H9 (cell line): Measurements from ENCODE around the gene RCHY1. TPM values are rescaled to one million over a fixed set of nuclear protein-coding genes. Genes with fewer than 3 reads are reported as not detected.
A peak's percentile ranks its signal among the peaks of the same experiment; 100 is the strongest.

Source experiments
- DNase-seq: peaks from one replicate; pipeline ENCODE4 v3.0.0-alpha.2; 2017
- H2AFZ ChIP-seq: one replicate; pipeline ENCODE4 v1.6.1; 2013; ENCODE audit warnings: mild to moderate bottlenecking, low read length, control low read depth, moderate library complexity
- H2AK5ac ChIP-seq: 2 replicates; pipeline ENCODE4 v1.6.1; 2013; ENCODE audit warnings: low read length, control low read depth, mixed read lengths; ENCODE audit not compliant: insufficient read length
- H2BK120ac ChIP-seq: one replicate; pipeline ENCODE4 v1.6.1; 2013; ENCODE audit warnings: low read depth, mild to moderate bottlenecking, low read length, control low read depth, inconsistent platforms; ENCODE audit not compliant: poor library complexity, severe bottlenecking
- H2BK12ac ChIP-seq: 2 replicates; pipeline ENCODE4 v1.6.1; 2013; ENCODE audit warnings: low read length, control low read depth, mixed read lengths, low read depth; ENCODE audit not compliant: insufficient read length
- H2BK15ac ChIP-seq: 2 replicates; pipeline ENCODE4 v1.6.1; 2013; ENCODE audit warnings: low read depth, low read length, control low read depth
- H2BK20ac ChIP-seq: one replicate; pipeline ENCODE4 v1.6.1; 2013; ENCODE audit warnings: low read depth, mild to moderate bottlenecking, low read length, control low read depth, inconsistent platforms; ENCODE audit not compliant: poor library complexity, severe bottlenecking
- H2BK5ac ChIP-seq: 2 replicates; pipeline ENCODE4 v1.6.1; 2013; ENCODE audit warnings: low read length, control low read depth, mixed read lengths; ENCODE audit not compliant: insufficient read length
- H3K14ac ChIP-seq: 2 replicates; pipeline ENCODE4 v1.6.1; 2013; ENCODE audit warnings: low read length, control low read depth; ENCODE audit not compliant: insufficient read depth
- H3K18ac ChIP-seq: 2 replicates; pipeline ENCODE4 v1.6.1; 2013; ENCODE audit warnings: low read depth, mild to moderate bottlenecking, mixed read lengths, low read length, control low read depth; ENCODE audit not compliant: insufficient read length
- H3K23ac ChIP-seq: 2 replicates; pipeline ENCODE4 v1.6.1; 2013; ENCODE audit warnings: low read length, control low read depth, mixed read lengths, low read depth; ENCODE audit not compliant: insufficient read length
- H3K23me2 ChIP-seq: 2 replicates; pipeline ENCODE4 v1.6.1; 2013; ENCODE audit warnings: low read depth, mild to moderate bottlenecking, mixed read lengths, low read length, control low read depth; ENCODE audit not compliant: insufficient read length, poor library complexity, severe bottlenecking
- H3K27ac ChIP-seq: 2 replicates; pipeline ENCODE4 v1.5.1; 2013; ENCODE audit warnings: low read length, control low read depth, mixed read lengths, low read depth; ENCODE audit not compliant: insufficient read length
- H3K27me3 ChIP-seq: 2 replicates; pipeline ENCODE4 v1.6.1; 2013; ENCODE audit warnings: low read length, control low read depth, inconsistent platforms; ENCODE audit not compliant: insufficient read depth
- H3K4ac ChIP-seq: 2 replicates; pipeline ENCODE4 v1.6.1; 2013; ENCODE audit warnings: low read depth, mild to moderate bottlenecking, control low read depth, inconsistent platforms, low read length, moderate library complexity
- H3K4me1 ChIP-seq: 2 replicates; pipeline ENCODE4 v1.6.1; 2013; ENCODE audit warnings: low read length, control low read depth, inconsistent platforms; ENCODE audit not compliant: insufficient read depth
- H3K4me2 ChIP-seq: 2 replicates; pipeline ENCODE4 v1.6.1; 2013; ENCODE audit warnings: low read length, control low read depth, mixed read lengths; ENCODE audit not compliant: insufficient read length, insufficient read depth
- H3K56ac ChIP-seq: 2 replicates; pipeline ENCODE4 v1.6.1; 2013; ENCODE audit warnings: low read depth, mild to moderate bottlenecking, mixed read lengths, low read length, control low read depth; ENCODE audit not compliant: insufficient read length
- H3K79me1 ChIP-seq: 2 replicates; pipeline ENCODE4 v1.6.1; 2013; ENCODE audit warnings: low read depth, mild to moderate bottlenecking, moderate library complexity, low read length, control low read depth, inconsistent platforms; ENCODE audit not compliant: insufficient read depth, poor library complexity, severe bottlenecking
- H3K79me2 ChIP-seq: 2 replicates; pipeline ENCODE4 v1.6.1; 2013; ENCODE audit warnings: low read length, control low read depth, inconsistent platforms; ENCODE audit not compliant: insufficient read depth
- H3K9ac ChIP-seq: 2 replicates; pipeline ENCODE4 v1.6.1; 2013; ENCODE audit warnings: low read length, control low read depth, mixed read lengths; ENCODE audit not compliant: insufficient read length; ENCODE audit errors: extremely low read depth
- H3K9me3 ChIP-seq: one replicate; pipeline ENCODE4 v1.6.1; 2013; ENCODE audit warnings: low read depth, low read length, inconsistent platforms; ENCODE audit not compliant: control insufficient read depth
- H3T11ph ChIP-seq: one replicate; pipeline ENCODE4 v1.6.1; 2013; ENCODE audit warnings: mild to moderate bottlenecking, low read length, control low read depth, inconsistent platforms
- H4K20me1 ChIP-seq: one replicate; pipeline ENCODE4 v1.6.1; 2013; ENCODE audit not compliant: control insufficient read depth, insufficient read length, insufficient read depth
- H4K5ac ChIP-seq: 2 replicates; pipeline ENCODE4 v1.6.1; 2013; ENCODE audit warnings: low read depth, mild to moderate bottlenecking, mixed read lengths, low read length, control low read depth; ENCODE audit not compliant: insufficient read length
- H4K8ac ChIP-seq: replicated peaks from 2 replicates; pipeline ENCODE4 v1.6.1; 2013; ENCODE audit warnings: low read length, control low read depth, mixed read lengths, low read depth; ENCODE audit not compliant: insufficient read length
- H4K91ac ChIP-seq: 2 replicates; pipeline ENCODE4 v1.6.1; 2013; ENCODE audit warnings: low read depth, mild to moderate bottlenecking, moderate library complexity, mixed read lengths, low read length, control low read depth; ENCODE audit not compliant: insufficient read length
- H3K27ac Mint-ChIP-seq, 3 experiments: 2 replicates in 2 of 3; 3 replicates in 1 of 3; pipeline ENCODE4 v1.8.0; 2020 to 2021; ENCODE audit warnings: mixed read lengths in 3 of 3, mild to moderate bottlenecking in 1 of 3, moderate library complexity in 1 of 3
- H3K27me3 Mint-ChIP-seq: 2 replicates; pipeline ENCODE4 v1.8.0; 2021; ENCODE audit warnings: low read depth, mild to moderate bottlenecking, moderate library complexity, mixed read lengths
- H3K36me3 Mint-ChIP-seq, 3 experiments: 2 replicates in 2 of 3; 3 replicates in 1 of 3; pipeline ENCODE4 v1.8.0; 2020 to 2021; ENCODE audit warnings: low read depth in 3 of 3, mixed read lengths in 3 of 3; ENCODE audit not compliant: insufficient read depth in 1 of 3
- H3K4me1 Mint-ChIP-seq, 2 experiments: 2 replicates each; pipeline ENCODE4 v1.8.0; 2020; ENCODE audit warnings: mixed read lengths in 2 of 2
- H3K4me3 Mint-ChIP-seq, 2 experiments: 2 replicates in 1 of 2; 3 replicates in 1 of 2; pipeline ENCODE4 v1.8.0; 2020 to 2021; ENCODE audit warnings: mild to moderate bottlenecking in 2 of 2, mixed read lengths in 2 of 2, moderate library complexity in 1 of 2
- H3K9me3 Mint-ChIP-seq, 2 experiments: 2 replicates in 1 of 2; 3 replicates in 1 of 2; pipeline ENCODE4 v1.8.0; 2020; ENCODE audit warnings: mild to moderate bottlenecking in 2 of 2, mixed read lengths in 2 of 2, moderate library complexity in 1 of 2
- CTCF ChIP-seq: fragments of 200-600 bp; sonication (generic); conservative IDR thresholded peaks from 3 replicates; pipeline ENCODE4 v1.8.0; 2021; ENCODE audit warnings: antibody characterized with exemption, mild to moderate bottlenecking
- WGBS: extraction: QIAGEN DNeasy Blood & Tissue Kit; methylation state at CpG from one replicate; pipeline ENCODE4 v1.1.7; 2013; ENCODE audit warnings: missing lambda C conversion rate, low lambda C conversion rate, mixed read lengths; ENCODE audit not compliant: insufficient read length; ENCODE audit errors: extremely low coverage; 5-methylcytosine and 5-hydroxymethylcytosine counted together
- total RNA-seq: library from RNA; stranded (reverse); gene quantifications from 2 replicates; pipeline ENCODE4 v1.2.1, GENCODE V29; 2021

RCHY1 gene
- total RNA-seq, 1 experiment from 2014 or later: 47.9 TPM

GRCh38 chr4:75514949-75515612 is 878 bp upstream of the RCHY1 start:
- H3K27ac Mint-ChIP-seq: peak overlapping the region; percentile 21 to 88 (median 34)
- Histone ChIP-seq H4K5ac (no peak overlapping the region), H2BK5ac (no peak overlapping the region), H2BK15ac (no peak overlapping the region), H4K8ac (no peak overlapping the region), H2BK20ac (no peak overlapping the region), H3K23ac (no peak overlapping the region), H4K91ac (no peak overlapping the region), H3K27me3 (no peaks in the 10 kb centered on the region), H3K79me2 (peaks cover 7% of the 10 kb centered on the region; the same call in 1 of the 2 replicates), H3K4me1 (peaks cover 8% of the 10 kb centered on the region), H2BK120ac (no peak overlapping the region), H3K56ac (no peak overlapping the region), H3K4me2 (peak overlapping the region; percentile 96), H3K79me1 (no peaks in the 10 kb centered on the region), H3K23me2 (peaks cover 13% of the 10 kb centered on the region), H3K9me3 (no peaks in the 10 kb centered on the region), H4K20me1 (peaks cover 4% of the 10 kb centered on the region), H2BK12ac (no peak overlapping the region), H3K18ac (no peak overlapping the region), H3K9ac (peak overlapping the region; percentile 78), H3K14ac (no peak overlapping the region), H3T11ph (no peak overlapping the region), H2AFZ (no peak overlapping the region), H3K4ac (no peak overlapping the region), H2AK5ac (no peak overlapping the region), H3K27ac (peak overlapping the region; percentile 28)
- TF ChIP-seq CTCF: no peak
- peaks cover 13% of the 10 kb centered on the region in 2 experiments for H3K4me1 Mint-ChIP-seq
- H3K9me3 Mint-ChIP-seq: peaks cover 0 to 2% of the 10 kb centered on the region in 2 experiments; a peak in 1 of 5 replicates
- no peaks in the 10 kb centered on the region for H3K27me3 Mint-ChIP-seq
- peaks cover 13 to 44% (median 33%) of the 10 kb centered on the region in 3 experiments for H3K36me3 Mint-ChIP-seq
- WGBS: no CpG with 5 or more reads among the region's 9 CpGs
- DNase-seq: no peak
- H3K4me3 Mint-ChIP-seq: no peak overlapping the region; a peak in 1 of 5 replicates
